UCSD-AML1 (cell line): ENCODE measurements around the gene ZNF689.

ENCODE experiments used
- DNase-seq: peaks from one replicate; lab custom pipeline; 2025; ENCODE audit not compliant: unreplicated experiment; lab: John Stamatoyannopoulos, UW

Gene ZNF689

GRCh38 chr16:30566531-30566930 is 43.7 kb downstream of the ZNF689 start:
- no peak for DNase-seq

DNA sequence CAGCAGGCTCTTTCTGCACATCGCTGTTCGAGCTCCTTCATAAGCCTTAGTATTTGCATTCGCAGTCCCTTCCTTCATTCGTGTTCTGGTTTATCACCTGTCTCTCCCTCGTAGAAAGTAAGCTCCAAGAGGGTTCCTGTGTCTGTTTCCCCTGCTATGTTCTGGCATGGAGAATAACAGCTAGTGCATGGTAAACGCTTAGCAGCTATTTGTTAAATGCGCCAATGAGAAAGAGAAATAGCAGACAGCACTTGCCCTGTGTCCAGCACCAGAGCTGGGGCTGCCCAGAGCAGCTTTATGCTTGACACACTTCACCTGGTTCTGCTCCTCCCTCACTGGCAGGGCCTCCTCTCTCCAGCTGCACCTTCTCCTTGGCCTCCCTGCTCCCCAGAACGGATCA is 44.2 kb downstream of the ZNF689 start:
- no peak for DNase-seq

GRCh38 chr16:30565526-30565925 is 44.7 kb downstream of the ZNF689 start:
- no peak for DNase-seq

DNA sequence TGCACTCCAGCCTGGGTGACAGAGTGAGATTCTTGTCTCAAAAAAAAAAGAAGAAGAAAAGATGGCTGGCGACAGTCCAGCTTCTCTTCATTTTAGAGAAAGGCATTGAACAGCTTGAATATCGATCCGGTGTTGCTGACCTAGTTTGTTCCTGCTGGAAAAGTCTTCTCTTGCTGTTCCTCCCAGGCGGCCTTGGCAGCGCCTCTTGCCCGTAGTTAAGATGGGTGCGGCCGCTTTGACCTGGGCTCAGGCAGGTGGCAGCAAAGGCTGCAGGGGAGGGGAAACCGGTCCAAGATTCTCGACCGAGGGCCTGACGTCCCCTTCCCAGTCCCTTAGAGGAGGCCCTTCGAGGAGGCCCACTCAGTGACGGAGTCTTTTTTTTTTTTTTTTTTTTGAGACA is 48.2 kb downstream of the ZNF689 start:
- DNase-seq = peak; percentile 42

- DNase-seq = peak; percentile 73
Measured at GRCh38 chr16:30561089-30561816, 48.9 kb downstream of the ZNF689 start.

DNA sequence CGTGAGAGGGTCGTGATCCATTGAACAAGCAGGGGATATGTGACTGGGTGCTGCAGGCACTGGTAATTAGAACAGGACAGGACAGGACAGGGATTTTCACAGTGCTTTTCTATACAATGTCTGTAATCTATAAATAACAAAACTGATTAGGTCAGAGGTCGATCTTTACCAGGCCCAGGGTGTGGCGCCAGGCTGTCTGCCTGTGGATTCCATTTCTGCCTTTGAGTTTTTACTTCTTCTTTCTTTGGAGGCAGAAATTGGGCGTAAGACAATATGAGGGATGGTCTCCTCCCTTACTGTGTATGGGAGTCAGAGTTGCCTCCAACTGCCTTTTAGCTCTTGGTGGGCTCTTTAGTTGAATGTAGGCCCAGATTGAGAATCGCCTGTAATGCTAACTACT is 50.5 kb downstream of the ZNF689 start:
- no peak for DNase-seq

DNA sequence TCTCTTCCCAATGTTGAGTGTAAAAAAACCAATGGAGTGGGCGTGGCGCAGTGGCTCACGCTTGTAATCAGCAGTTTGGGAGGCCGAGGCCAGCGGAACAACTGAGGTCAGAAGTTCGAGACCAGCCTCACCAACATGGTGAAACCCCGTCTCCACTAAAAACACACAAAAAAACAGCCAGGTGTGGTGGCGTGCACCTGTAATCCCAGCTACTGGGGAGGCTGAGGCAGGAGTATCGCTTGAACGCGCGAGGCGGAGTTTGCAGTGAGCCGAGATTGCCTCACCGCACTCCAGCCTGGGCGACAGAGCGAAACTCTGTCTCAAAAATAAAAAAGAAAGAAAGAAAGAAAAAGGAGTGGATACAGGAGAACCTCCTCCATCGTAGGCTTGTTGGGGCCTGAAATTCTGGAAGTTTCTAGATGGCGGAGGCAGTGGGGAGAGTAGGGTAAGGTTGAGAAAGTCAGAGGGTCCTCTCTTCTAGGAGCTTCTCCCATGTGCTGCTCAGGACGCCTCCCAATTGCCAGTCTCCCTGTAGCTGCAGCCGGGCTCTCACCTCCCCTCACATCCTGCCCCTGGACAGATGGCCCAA is 51.3 kb downstream of the ZNF689 start:
- no peak for DNase-seq

GRCh38 chr16:30557957-30558788 is 52.0 kb downstream of the ZNF689 start, which contains the start of gene ZNF764:
Gene ZNF764, minus strand, starts transcription at chr16:30558374. Its CDS starts 192 bp downstream, at chr16:30558182.
- DNase-seq = peak; percentile 96

GRCh38 chr16:30557707-30557956 is 52.6 kb downstream of the ZNF689 start:
- no peak for DNase-seq

DNA sequence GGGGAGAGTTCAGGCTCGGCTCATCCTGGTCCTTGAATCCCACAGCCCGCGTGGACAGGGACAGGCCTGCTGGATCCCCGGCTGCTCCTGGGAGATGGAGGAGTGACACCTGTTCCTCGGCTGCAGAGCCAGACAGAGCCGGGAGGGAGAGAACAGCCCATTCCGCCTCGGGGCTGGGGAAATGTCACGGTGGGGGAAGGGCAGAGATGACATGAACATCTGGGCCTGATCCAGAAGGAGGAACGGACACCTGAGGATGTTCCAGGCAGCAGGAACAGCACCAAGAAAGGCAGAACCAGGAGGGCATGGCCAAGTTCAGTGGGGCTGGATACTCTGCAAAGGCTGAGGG is 54.1 kb downstream of the ZNF689 start:
- DNase-seq = no peak

DNA sequence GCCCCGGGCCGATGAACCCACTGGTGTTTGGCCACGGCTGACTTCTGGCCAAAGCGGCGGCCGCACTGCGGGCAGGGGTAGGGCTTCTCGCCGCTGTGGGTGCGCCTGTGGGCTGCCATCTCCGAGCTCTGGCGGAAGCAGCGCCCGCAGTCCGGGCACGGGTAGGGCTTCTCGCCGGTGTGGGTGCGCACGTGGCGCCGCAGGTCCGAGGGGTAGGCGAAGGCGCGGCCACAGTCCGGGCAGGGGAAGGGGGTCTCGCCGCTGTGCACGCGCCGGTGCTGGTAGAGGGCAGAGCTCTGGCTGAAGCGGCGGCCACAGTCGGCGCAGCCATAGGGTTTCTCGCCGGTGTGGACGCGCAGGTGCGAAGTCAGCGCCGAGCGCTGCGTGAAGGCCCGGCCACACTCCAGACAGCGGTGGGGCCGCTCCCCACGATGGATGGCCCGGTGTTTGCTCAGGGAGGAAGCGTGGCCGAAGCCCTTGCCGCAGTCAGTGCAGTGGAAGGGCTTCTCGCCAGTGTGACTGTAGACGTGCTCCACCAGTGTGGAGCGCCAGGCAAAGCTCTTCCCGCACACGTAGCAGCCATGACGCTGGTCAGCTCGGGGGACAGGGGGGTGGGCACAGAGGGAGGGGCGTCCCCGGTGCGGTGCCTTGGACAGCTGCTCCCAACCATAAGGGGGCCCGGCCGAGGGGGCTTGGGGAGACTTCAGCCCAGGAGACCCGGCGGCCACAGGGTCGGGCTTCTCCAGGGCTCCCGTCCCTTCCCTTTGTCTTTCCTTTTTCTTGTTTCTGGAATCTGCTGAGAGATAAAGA is 54.7 kb downstream of the ZNF689 start:
- DNase-seq = no peak

DNA sequence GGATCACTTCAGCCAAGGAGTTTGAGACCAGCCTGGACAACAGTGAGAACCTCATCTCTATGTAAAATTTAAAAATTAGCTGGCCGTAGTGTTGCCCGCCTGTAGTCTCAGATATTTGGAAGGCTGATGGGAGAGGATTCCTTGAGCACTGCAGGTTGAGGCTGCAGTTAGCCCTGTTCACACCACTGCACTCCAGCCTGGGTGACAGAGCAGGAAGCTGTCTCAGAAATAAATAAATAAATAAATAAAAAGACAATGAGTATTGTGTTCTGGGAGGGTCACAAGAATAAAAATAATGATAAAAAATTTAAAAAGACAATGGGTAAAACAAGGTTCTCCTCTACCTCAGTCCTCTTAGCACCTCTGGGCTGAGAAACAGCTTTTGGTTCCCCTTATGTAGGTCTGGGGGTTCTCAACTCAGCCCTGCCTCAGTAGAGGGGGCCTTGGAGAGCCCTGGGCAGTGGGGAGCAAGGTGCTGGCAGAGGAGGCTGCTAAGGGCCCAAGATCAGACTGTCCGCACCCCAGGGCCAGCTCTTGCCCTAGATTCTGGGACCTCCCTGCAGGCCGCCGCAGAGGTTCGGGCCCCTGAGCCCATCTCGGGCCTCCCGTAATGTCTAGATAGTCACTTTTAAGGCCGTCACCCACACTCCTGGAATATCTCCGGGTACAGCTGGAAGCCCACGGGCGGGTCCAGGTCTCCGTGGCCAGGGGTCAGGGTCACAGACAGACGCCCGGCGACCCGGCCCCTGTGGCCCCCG is 55.5 kb downstream of the ZNF689 start:
- no peak for DNase-seq

GRCh38 chr16:30553393-30553899 is 56.7 kb downstream of the ZNF689 start:
- DNase-seq = no peak

DNA sequence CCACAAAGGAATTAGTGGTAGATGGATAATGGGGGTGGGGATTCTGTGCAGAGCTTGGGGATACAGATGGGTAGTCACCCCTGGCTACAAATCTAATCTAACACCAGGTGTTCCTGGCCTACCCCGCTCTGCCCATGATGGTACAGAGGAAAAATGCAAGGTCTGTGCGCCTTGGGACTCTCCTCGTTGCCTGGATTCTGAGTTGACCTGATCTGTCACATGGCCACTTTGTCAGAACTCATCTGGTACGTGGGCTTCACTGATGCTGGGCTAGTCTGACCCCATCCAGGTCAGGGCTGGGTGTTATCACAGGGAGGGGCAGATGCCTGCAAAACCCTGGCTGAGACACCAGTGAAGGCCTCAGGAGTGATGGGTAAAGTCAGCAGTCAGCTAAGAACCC is 57.2 kb downstream of the ZNF689 start:
- DNase-seq = no peak
